ENCODE data around the gene TERB1.

TERB1 gene

GRCh38 chr16:66741950-66742808 is 59.2 kb downstream of the TERB1 start:
- no peak for DNase-seq

- DNase-seq: no peak
These were observed 60.0 kb downstream of the TERB1 start for GRCh38 chr16:66741169-66741900.

GRCh38 chr16:66740533-66740932 is 60.9 kb downstream of the TERB1 start:
- DNase-seq: no peak

- DNase-seq: peak; percentile 56
These were observed 61.4 kb downstream of the TERB1 start for GRCh38 chr16:66740010-66740409.

GRCh38 chr16:66735891-66736290 is 65.5 kb downstream of the TERB1 start:
- no peak for DNase-seq

GRCh38 chr16:66731101-66731500 is 70.3 kb downstream of the TERB1 start:
- DNase-seq: no peak

- DNase-seq: no peak
These were observed 72.6 kb downstream of the TERB1 start for GRCh38 chr16:66728804-66729203.

- no peak for DNase-seq
These were observed 73.1 kb downstream of the TERB1 start for GRCh38 chr16:66728117-66728787.

GRCh38 chr16:66720766-66721165 is 80.6 kb downstream of the TERB1 start:
- DNase-seq: no peak

GRCh38 chr16:66719246-66719645 is 82.1 kb downstream of the TERB1 start:
- no peak for DNase-seq

- no peak for DNase-seq
These were observed 83.6 kb downstream of the TERB1 start for GRCh38 chr16:66717776-66718175.

GRCh38 chr16:66717112-66717675 is 84.2 kb downstream of the TERB1 start:
- DNase-seq: peak; percentile 72

- no peak for DNase-seq
These were observed 86.6 kb downstream of the TERB1 start for GRCh38 chr16:66714654-66715307.

GRCh38 chr16:66714062-66714461 is 87.3 kb downstream of the TERB1 start:
- no peak for DNase-seq

- DNase-seq: no peak
These were observed 88.3 kb downstream of the TERB1 start for GRCh38 chr16:66713076-66713475.

- no peak for DNase-seq
These were observed 88.9 kb downstream of the TERB1 start for GRCh38 chr16:66712512-66712911.

- no peak for DNase-seq
These were observed 89.8 kb downstream of the TERB1 start for GRCh38 chr16:66711581-66711980.

- no peak for DNase-seq
These were observed 94.9 kb downstream of the TERB1 start for GRCh38 chr16:66706506-66706880.

GRCh38 chr16:66705790-66706505 is 95.4 kb downstream of the TERB1 start:
- DNase-seq: no peak

Measured in 8988T (cell line).